ENCODE data around the gene ARSB.
"Not testable (repeated sequence)": the region's sequence is repeated elsewhere in the genome, so short reads cannot be mapped to it uniquely, and the experiment has no call there.

ARSB gene

GRCh38 chr5:78905084-78905938, 79.8 kb downstream of the ARSB start:
- DNase-seq (ENCODE audit: low spot score) (no peak), FAIRE-seq (no peak)

- DNase-seq (ENCODE audit: low spot score) (no peak), FAIRE-seq (no peak)
These were observed 81.2 kb downstream of the ARSB start for GRCh38 chr5:78903861-78904260.

- FAIRE-seq (no peak), DNase-seq (ENCODE audit: low spot score) (no peak)
These were observed 81.8 kb downstream of the ARSB start for GRCh38 chr5:78903353-78903752.

- DNase-seq (ENCODE audit: low spot score): no peak
- FAIRE-seq: no peak
These were observed 85.2 kb downstream of the ARSB start for GRCh38 chr5:78899922-78900362.

GRCh38 chr5:78896132-78896531, 89.0 kb downstream of the ARSB start:
- DNase-seq (ENCODE audit: low spot score) (no peak), FAIRE-seq (no peak)

GRCh38 chr5:78895616-78896015, 89.5 kb downstream of the ARSB start:
- DNase-seq (ENCODE audit: low spot score) (no peak), FAIRE-seq (no peak)

- no peak for FAIRE-seq
- DNase-seq (ENCODE audit: low spot score): no peak
These were observed 91.0 kb downstream of the ARSB start for GRCh38 chr5:78893940-78894677.

- DNase-seq (ENCODE audit: low spot score): no peak
- no peak for FAIRE-seq
These were observed 94.3 kb downstream of the ARSB start for GRCh38 chr5:78890667-78891379.

GRCh38 chr5:78889369-78890140, 95.6 kb downstream of the ARSB start:
- DNase-seq (ENCODE audit: low spot score) (no peak), FAIRE-seq (no peak)

- DNase-seq (ENCODE audit: low spot score) (no peak), FAIRE-seq (no peak)
These were observed 96.3 kb downstream of the ARSB start for GRCh38 chr5:78888580-78889368.

- DNase-seq (ENCODE audit: low spot score) (no peak), FAIRE-seq (no peak)
These were observed 97.6 kb downstream of the ARSB start for GRCh38 chr5:78887384-78888118.

GRCh38 chr5:78886341-78887230, 98.5 kb downstream of the ARSB start:
- no peak for FAIRE-seq
- DNase-seq (ENCODE audit: low spot score): no peak

GRCh38 chr5:78881884-78882283, 103.2 kb downstream of the ARSB start:
- FAIRE-seq: no peak
- no peak for DNase-seq (ENCODE audit: low spot score)

- FAIRE-seq (no peak), DNase-seq (ENCODE audit: low spot score) (no peak)
These were observed 105.6 kb downstream of the ARSB start for GRCh38 chr5:78879516-78879915.

GRCh38 chr5:78866076-78866475, 119.0 kb downstream of the ARSB start:
- not testable (repeated sequence) for DNase-seq (ENCODE audit: low spot score); FAIRE-seq

- DNase-seq (ENCODE audit: low spot score) (no peak), FAIRE-seq (no peak)
These were observed 126.7 kb downstream of the ARSB start for GRCh38 chr5:78858364-78858763.

- FAIRE-seq (no peak), DNase-seq (ENCODE audit: low spot score) (no peak)
These were observed 130.1 kb downstream of the ARSB start for GRCh38 chr5:78855026-78855425.

GRCh38 chr5:78851891-78852290, 133.2 kb downstream of the ARSB start:
- DNase-seq (ENCODE audit: low spot score); FAIRE-seq: not testable (repeated sequence)

- no peak for FAIRE-seq
- DNase-seq (ENCODE audit: low spot score): no peak
These were observed 139.6 kb downstream of the ARSB start for GRCh38 chr5:78845470-78845869.

All from urothelium cell line (cell line).